T-helper 1 cell treated with Interleukin-12 subunit alpha and Interleukin-12 subunit beta and Interleukin-4 antibody, amounts not matched to agents 30 ng/mL and 1 ng/mL, for 36 hours (primary cell): ENCODE results near the gene KLC1. TPM values are rescaled to one million over a fixed set of nuclear protein-coding genes. Genes with fewer than 3 reads are reported as not detected.

Source experiments
- intact Hi-C: fragments of 100-400 bp; cut with micrococcal nuclease; formaldehyde crosslinking; loops from one replicate; pipeline ENCODE4 v1.15.1; 2024
- total RNA-seq: library from RNA; stranded (reverse); gene quantifications from 2 replicates; pipeline ENCODE4 v1.2.3, GENCODE V29; 2022

Gene KLC1
- total RNA-seq, 1 donor from 2014 or later = 155 TPM

- intact Hi-C loops = no loop called here
These were observed 27.7 kb downstream of the KLC1 start for GRCh38 chr14:103656756-103657133.

GRCh38 chr14:103657471-103657870 is 28.5 kb downstream of the KLC1 start:
- intact Hi-C loops = no loop called here

- intact Hi-C loops = no loop called here
These were observed 30.6 kb downstream of the KLC1 start for GRCh38 chr14:103659631-103660030.

- intact Hi-C loops = no loop called here
These were observed 33.0 kb downstream of the KLC1 start for GRCh38 chr14:103662029-103662428.

- intact Hi-C loops = no loop called here
These were observed 33.6 kb downstream of the KLC1 start for GRCh38 chr14:103662591-103662990.

GRCh38 chr14:103663506-103663905 is 34.5 kb downstream of the KLC1 start:
- intact Hi-C loops = no loop called here

GRCh38 chr14:103667671-103668070 is 38.7 kb downstream of the KLC1 start:
- intact Hi-C loops = no loop called here

- intact Hi-C loops = no loop called here
These were observed 39.1 kb downstream of the KLC1 start for GRCh38 chr14:103668117-103668516.

DNA sequence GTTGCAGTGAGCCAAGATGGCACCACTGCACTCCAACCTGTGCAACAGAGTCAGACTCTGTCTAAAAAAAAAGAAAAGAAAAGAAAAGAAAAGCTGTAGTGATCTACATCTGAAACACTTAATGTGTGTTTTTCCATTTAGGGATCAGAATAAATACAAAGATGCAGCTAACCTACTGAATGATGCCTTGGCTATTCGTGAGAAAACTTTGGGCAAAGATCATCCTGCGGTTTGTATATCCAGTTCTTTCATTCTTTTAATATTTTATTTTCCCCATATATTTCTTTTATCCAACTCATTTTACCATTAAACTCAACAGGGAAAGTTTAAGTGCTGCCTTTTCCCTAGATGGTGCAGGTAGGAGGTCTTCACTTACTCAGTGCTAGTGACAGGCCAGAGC is 40.4 kb downstream of the KLC1 start:
- intact Hi-C loops = no loop called here

GRCh38 chr14:103671911-103672310 is 42.9 kb downstream of the KLC1 start:
- intact Hi-C loops = no loop called here

GRCh38 chr14:103675957-103676356 is 46.9 kb downstream of the KLC1 start:
- intact Hi-C loops = no loop called here

DNA sequence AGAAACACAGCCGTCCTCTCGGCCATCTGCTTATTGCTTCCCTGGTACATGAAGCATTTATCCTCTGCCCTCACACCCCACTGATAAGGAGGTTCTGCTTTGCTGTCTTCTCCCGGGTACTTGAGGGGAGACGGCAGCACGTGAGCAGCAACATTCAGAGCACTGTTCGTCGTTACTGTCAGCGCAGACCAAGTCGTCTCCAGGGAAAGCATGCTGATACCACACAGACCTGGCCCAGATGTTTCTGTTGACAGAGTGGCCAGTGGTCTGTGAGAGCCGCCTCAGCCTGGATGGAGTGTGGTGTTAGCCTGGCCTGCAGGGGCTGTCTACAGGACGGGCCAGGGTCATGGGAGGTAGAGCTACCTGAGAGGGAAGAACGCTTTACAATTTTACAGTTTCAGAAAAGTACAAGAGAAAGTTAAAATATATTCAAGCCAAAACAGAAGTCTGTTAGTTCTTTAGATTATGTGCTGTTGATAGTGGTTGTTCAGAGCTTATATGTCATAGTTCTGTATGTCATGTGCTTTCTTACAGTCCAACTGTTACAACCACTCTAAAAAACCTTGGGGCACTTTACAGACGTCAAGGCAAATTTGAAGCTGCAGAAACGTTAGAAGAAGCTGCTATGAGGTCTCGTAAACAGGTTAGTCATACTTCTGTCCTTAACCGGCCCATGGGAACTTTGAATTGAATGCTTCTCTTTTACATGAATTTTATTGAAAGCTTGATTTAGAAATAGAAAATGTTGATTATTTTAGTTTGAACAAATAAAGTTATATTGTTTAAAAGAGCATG is 48.1 kb downstream of the KLC1 start:
- intact Hi-C loops = no loop called here

- intact Hi-C loops = loop anchor here (1.0 kb wide), 2 partner anchors 66 to 107 kb away; no protein-coding TSS in a partner anchor
These were observed 50.3 kb downstream of the KLC1 start for GRCh38 chr14:103679351-103679750.

- intact Hi-C loops = no loop called here
These were observed 51.6 kb downstream of the KLC1 start for GRCh38 chr14:103680491-103681231.

GRCh38 chr14:103683139-103683538 is 54.1 kb downstream of the KLC1 start:
- intact Hi-C loops = no loop called here

GRCh38 chr14:103684471-103684870 is 55.5 kb downstream of the KLC1 start:
- intact Hi-C loops = no loop called here

DNA sequence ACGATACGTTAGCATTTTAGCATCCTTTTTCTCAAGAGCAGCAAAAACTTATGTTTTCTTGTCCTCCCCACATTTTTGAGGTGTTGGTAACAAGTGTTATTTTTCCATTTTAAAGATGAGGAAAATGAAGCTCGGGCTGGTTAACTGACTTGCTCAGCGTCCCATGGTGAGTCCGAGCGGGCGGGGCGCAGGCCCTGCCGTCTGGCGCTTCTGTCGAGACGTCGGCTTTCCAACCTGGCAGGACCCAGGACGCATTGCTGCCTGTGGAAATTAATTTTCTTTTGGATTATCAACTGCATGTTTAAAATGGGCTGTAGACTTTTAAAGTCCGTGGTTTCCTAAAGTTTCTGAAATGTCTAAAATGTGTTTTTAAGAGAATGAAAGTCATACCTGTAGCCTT is 55.9 kb downstream of the KLC1 start:
- intact Hi-C loops = no loop called here

DNA sequence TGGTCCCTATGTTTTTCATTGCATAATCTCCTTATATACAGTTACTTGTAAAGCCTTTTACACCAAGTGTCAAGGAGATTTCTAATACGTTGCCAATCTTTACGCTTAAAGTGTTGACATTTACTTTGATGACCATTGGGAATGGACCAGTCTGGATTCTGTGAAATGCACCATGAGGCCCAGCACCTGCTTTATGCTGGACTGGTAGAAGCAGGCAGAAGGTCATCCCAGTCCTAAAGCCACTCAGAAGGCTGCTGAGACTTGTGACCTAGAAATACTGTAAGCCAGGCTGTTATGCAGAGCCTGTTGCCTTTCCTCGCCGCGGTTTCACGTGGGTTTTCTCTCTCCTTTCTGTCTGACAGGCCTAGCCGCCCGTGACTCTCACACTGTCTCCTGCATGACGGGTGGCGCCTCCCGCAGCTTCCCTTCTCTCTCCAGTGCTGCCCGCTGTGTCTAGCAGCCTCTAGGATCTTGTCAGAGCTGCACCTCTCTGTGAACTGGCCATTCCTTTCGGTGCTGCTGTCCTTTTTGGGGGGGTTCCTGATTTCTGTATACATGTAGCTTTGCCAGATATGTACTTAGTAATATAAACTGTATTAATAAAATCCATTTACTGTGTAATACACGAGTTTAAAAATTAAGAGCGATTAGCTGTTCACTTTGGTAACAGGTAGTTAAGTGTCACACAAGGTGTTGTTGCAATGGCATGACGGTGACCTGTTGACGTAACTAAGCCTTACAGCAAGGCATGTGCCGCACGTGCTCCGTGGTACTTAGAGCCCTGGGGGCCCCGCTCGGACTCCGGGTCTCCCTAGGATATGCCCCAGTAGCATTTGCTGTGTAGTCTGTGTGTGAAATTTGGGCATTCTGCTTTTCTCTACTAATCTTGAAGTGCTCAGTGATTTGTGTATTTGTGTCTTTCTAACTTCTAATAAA is 56.5 kb downstream of the KLC1 start:
- intact Hi-C loops = no loop called here

DNA sequence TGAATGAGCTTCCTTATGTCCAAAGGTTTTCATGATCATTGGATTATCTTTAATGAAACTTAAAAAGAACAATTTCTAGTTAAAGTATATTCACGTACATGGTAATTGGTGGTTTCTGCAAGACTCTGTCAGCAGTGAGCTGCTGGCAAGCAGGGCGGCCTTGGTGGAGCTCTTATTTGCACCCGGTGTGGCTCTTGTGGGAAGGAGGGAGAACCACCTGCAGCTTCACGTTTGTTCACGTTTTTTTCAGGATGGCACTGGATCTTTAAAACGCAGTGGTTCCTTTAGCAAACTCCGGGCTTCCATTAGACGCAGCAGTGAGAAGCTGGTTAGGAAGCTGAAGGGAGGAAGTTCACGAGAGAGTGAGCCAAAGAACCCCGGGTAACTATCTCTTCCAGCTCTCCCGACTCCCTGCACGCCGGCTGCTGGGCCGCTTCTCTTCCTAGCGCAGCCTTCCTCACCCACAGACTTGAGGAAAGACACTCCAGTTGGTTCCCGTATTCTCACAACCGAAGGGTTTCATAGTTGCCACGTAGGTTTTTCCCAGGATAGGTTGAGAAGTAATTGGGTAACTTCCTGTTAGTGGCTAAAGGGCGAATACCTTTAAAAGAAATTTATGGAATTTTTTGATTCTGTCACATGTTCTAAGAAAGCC is 57.9 kb downstream of the KLC1 start:
- intact Hi-C loops = no loop called here

DNA sequence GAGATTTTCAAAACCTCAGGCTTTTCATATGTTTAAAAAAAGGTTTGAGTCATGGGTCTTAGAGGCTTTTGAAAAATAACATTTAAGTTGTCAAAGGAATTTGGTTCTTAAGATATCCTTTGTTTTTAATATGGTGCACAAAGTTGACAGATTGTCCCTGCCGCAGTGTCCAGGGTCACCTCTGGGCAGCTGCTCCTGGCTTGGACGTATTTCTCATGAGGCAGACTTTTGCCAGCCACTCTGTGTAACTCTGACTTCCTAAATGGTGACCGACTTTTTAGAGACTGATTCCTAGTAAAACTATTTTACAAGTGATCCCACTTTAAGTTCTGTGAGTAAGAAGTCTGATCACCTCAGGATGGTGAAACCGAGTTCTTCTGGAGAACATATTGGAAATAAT is 58.7 kb downstream of the KLC1 start:
- intact Hi-C loops = no loop called here

- intact Hi-C loops = no loop called here
These were observed 59.4 kb downstream of the KLC1 start for GRCh38 chr14:103688441-103688840.
